ENCODE measurements around the gene PLXNB2. TPM values are rescaled to one million over a fixed set of nuclear protein-coding genes. Genes with fewer than 3 reads are reported as not detected.

The PLXNB2 gene
- polyA plus RNA-seq, 1 donor from 2014 or later = 38.6 TPM

- Histone ChIP-seq H4K20me1 (ENCODE audit: insufficient read depth) (no peaks in the 10 kb centered on the region), H2AFZ (ENCODE audit: low read depth, low read length) (no peak overlapping the region), H3K79me2 (replicated peaks; ENCODE audit: insufficient read depth, low read length) (no peaks in the 10 kb centered on the region), H3K36me3 (ENCODE audit: insufficient read depth, low read length) (no peaks in the 10 kb centered on the region), H3K9me3 (ENCODE audit: low read length) (no peaks in the 10 kb centered on the region), H3F3A (ENCODE audit: insufficient read depth, low read length, poor library complexity, severe bottlenecking) (no peaks in the 10 kb centered on the region), H3K27me3 (ENCODE audit: insufficient read depth, low read depth, low read length) (no peaks in the 10 kb centered on the region), H3K27ac (ENCODE audit: low read length) (no peak overlapping the region), H3K9ac (ENCODE audit: low read length) (no peak overlapping the region), H3K9me2 (ENCODE audit: insufficient read depth, low read length) (no peaks in the 10 kb centered on the region), H3K4me3 (ENCODE audit: low read length) (no peak overlapping the region), H3K4me2 (ENCODE audit: low read length) (no peak overlapping the region)
- TF ChIP-seq EP300 (conservative IDR thresholded peaks at IDR 0.05; ENCODE audit: poor library complexity, severe bottlenecking) (no peak), EZH2 (IDR thresholded peaks at IDR 0.05; ENCODE audit: borderline replicate concordance, insufficient read depth, low read length, poor library complexity, severe bottlenecking) (no peak), MXI1 (conservative IDR thresholded peaks at IDR 0.05; ENCODE audit: poor library complexity, severe bottlenecking) (no peak)
- TF ChIP-seq, protein P1, sequence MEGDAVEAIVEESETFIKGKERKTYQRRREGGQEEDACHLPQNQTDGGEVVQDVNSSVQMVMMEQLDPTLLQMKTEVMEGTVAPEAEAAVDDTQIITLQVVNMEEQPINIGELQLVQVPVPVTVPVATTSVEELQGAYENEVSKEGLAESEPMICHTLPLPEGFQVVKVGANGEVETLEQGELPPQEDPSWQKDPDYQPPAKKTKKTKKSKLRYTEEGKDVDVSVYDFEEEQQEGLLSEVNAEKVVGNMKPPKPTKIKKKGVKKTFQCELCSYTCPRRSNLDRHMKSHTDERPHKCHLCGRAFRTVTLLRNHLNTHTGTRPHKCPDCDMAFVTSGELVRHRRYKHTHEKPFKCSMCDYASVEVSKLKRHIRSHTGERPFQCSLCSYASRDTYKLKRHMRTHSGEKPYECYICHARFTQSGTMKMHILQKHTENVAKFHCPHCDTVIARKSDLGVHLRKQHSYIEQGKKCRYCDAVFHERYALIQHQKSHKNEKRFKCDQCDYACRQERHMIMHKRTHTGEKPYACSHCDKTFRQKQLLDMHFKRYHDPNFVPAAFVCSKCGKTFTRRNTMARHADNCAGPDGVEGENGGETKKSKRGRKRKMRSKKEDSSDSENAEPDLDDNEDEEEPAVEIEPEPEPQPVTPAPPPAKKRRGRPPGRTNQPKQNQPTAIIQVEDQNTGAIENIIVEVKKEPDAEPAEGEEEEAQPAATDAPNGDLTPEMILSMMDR (IDR thresholded peaks at IDR 0.05; ENCODE audit: poor library complexity, severe bottlenecking) = peak; percentile 29
- TF ChIP-seq, protein P2, sequence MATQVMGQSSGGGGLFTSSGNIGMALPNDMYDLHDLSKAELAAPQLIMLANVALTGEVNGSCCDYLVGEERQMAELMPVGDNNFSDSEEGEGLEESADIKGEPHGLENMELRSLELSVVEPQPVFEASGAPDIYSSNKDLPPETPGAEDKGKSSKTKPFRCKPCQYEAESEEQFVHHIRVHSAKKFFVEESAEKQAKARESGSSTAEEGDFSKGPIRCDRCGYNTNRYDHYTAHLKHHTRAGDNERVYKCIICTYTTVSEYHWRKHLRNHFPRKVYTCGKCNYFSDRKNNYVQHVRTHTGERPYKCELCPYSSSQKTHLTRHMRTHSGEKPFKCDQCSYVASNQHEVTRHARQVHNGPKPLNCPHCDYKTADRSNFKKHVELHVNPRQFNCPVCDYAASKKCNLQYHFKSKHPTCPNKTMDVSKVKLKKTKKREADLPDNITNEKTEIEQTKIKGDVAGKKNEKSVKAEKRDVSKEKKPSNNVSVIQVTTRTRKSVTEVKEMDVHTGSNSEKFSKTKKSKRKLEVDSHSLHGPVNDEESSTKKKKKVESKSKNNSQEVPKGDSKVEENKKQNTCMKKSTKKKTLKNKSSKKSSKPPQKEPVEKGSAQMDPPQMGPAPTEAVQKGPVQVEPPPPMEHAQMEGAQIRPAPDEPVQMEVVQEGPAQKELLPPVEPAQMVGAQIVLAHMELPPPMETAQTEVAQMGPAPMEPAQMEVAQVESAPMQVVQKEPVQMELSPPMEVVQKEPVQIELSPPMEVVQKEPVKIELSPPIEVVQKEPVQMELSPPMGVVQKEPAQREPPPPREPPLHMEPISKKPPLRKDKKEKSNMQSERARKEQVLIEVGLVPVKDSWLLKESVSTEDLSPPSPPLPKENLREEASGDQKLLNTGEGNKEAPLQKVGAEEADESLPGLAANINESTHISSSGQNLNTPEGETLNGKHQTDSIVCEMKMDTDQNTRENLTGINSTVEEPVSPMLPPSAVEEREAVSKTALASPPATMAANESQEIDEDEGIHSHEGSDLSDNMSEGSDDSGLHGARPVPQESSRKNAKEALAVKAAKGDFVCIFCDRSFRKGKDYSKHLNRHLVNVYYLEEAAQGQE (IDR thresholded peaks at IDR 0.05; ENCODE audit: borderline replicate concordance) = no peak
Measured at GRCh38 chr22:50276143-50276542, 31.3 kb downstream of the PLXNB2 start.

DNA sequence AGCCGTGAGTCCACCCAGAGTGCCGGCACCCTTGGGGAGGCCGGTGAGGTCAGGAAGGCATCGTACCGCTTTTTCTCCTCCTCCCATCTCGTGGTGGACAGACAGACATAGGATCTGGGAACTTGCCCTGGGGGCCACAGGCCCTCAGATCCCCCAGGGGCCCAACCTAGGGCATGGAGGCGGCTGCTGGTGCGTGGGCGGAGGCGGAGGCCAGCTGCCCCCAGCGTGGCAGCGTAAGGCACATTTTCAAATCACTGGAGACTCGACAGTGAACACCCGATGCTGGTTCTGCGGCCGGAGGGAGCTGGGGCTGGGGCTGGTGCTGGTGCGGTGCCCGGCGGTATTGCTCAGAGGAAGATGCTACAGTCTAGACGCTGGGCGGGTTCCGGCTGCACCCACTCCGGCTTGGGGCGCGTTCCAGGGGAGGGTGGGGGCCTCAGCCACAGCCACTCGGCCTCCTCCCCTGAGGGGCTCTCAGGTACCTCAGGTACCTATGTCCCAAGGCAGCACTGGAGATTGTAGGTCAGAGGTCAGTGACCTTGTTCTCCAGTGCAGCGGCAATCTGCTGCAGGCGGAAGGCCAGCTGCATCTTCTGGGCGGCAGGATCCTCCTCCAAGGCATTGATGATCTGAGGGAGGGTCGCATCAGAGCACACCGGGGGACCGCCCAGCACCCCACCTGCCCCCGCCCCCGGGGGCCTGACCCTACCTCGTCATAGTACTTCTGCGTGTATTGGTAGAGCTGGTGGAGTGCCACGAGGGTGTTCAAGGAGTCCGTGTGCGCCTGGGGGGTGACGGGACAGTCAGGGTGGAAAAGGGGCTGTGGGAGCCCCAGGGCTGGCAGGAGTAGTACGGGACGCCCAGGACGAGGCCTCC is 32.0 kb downstream of the PLXNB2 start:
- Histone ChIP-seq H3K9me2 (ENCODE audit: insufficient read depth, low read length) (no peaks in the 10 kb centered on the region), H3K79me2 (replicated peaks; ENCODE audit: insufficient read depth, low read length) (no peaks in the 10 kb centered on the region), H3K9ac (ENCODE audit: low read length) (no peak overlapping the region), H3K4me2 (ENCODE audit: low read length) (no peak overlapping the region), H3F3A (ENCODE audit: insufficient read depth, low read length, poor library complexity, severe bottlenecking) (no peaks in the 10 kb centered on the region), H3K9me3 (ENCODE audit: low read length) (no peaks in the 10 kb centered on the region), H3K27me3 (ENCODE audit: insufficient read depth, low read depth, low read length) (no peaks in the 10 kb centered on the region), H3K4me3 (ENCODE audit: low read length) (no peak overlapping the region), H2AFZ (ENCODE audit: low read depth, low read length) (no peak overlapping the region), H4K20me1 (ENCODE audit: insufficient read depth) (no peaks in the 10 kb centered on the region), H3K27ac (ENCODE audit: low read length) (no peak overlapping the region), H3K36me3 (ENCODE audit: insufficient read depth, low read length) (no peaks in the 10 kb centered on the region)
- TF ChIP-seq POLR2AphosphoS5 (IDR thresholded peaks at IDR 0.05) = no peak
- no peak for TF ChIP-seq TAF1 (IDR thresholded peaks at IDR 0.05; ENCODE audit: low read depth)
- TF ChIP-seq, protein P2 (IDR thresholded peaks at IDR 0.05; ENCODE audit: borderline replicate concordance) = no peak
- TF ChIP-seq, protein P1 (IDR thresholded peaks at IDR 0.05; ENCODE audit: poor library complexity, severe bottlenecking) = no peak
- TF ChIP-seq SMC3 (conservative IDR thresholded peaks at IDR 0.05; ENCODE audit: poor library complexity) = no peak
- no peak for TF ChIP-seq MXI1 (conservative IDR thresholded peaks at IDR 0.05; ENCODE audit: poor library complexity, severe bottlenecking)
- TF ChIP-seq RAD21 (conservative IDR thresholded peaks at IDR 0.05) = no peak
- no peak for TF ChIP-seq EP300 (conservative IDR thresholded peaks at IDR 0.05; ENCODE audit: poor library complexity, severe bottlenecking)

Data from neural cell (in vitro differentiated cells).